ENCODE data around the gene KLK14. TPM values are rescaled to one million over a fixed set of nuclear protein-coding genes. Genes with fewer than 3 reads are reported as not detected.

The KLK14 gene, protein sequence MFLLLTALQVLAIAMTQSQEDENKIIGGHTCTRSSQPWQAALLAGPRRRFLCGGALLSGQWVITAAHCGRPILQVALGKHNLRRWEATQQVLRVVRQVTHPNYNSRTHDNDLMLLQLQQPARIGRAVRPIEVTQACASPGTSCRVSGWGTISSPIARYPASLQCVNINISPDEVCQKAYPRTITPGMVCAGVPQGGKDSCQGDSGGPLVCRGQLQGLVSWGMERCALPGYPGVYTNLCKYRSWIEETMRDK
- total RNA-seq: not detected
- long read RNA-seq: 0 reads

DNA sequence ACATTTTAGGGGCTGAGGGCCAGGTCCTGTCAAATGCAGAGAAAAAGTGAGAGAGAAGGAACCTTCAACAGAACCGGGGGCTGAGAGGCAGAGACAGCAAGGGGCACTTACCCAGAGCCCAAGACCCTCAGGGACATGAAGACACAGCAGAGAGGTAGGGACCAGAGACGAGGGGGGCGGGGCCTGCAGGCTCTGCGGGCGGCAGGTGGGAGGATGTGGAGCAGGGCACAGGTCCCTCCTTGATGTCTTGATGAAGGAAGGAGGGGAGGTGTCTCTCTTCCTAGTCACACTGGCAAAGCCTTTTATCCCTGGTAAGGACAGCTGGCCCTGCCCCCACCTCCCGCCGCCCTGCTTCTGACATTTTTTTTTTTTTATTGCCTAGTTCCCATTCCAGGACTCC, at the start of gene KLK14:
TSS of gene KLK14 (minus strand) at position 277 of the 400 bp plus-strand sequence. CDS start at position 4, 273 bp downstream.
- DNase-seq (ENCODE audit: low spot score): peak; percentile 62

DNA sequence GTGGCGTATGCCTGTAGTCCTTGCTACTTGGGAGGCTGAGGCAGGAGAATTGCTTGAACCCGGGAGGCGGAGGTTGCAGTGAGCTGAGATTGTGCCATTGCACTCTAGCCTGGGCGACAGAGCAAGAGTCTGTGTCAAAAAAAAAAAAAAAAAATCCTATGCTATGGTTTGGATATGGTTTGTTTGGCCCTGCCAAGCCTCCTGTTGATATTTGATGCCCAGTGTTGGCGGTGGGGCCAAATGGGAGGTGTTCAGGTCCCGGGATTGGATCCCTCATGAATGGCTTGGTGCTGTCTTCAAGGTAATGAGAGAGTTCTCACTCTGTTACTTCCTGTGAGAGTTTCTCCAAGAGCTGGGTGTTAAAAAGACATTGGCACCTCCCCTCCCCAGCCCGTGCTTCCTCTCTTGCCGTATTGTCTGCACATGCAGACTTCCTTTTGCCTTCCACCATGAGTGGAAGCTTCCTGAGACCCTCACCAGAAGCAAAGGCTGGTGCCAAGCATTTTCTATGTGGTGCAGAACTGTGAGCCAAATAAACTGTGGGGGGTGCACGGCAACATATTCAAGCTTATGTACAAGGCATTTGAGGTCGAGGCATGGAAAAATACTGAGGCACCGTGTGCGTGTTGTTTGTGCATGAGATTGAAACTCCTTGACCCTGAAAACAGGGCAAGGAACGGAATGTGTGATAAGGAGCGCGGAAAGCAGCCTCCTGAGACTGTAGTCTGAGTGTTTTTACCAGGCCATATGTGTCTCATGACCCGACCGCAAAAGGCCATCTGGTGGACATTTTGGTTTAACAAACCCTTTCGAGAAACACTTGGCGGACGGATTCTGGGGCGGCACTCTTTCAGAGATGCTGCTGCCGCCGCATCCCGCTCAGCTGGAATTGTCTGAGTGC, 49.3 kb upstream of the KLK14 start:
- DNase-seq (ENCODE audit: low spot score): peak; percentile 53

DNA sequence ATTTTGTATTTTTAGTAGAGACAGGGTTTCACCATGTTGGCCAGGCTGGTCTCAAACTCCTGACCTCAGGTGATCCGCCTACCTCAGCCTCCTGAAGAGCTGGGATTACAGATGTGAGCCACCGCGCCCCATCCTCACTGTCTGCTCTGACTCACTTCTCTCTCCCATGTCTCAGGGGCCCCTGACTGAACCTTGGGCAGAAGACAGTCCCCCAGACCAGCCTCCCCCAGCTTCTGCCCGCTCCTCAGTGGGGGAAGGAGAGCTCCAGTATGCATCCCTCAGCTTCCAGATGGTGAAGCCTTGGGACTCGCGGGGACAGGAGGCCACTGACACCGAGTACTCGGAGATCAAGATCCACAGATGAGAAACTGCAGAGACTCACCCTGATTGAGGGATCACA, 47.0 kb upstream of the KLK14 start:
- no peak for DNase-seq (ENCODE audit: low spot score)

DNA sequence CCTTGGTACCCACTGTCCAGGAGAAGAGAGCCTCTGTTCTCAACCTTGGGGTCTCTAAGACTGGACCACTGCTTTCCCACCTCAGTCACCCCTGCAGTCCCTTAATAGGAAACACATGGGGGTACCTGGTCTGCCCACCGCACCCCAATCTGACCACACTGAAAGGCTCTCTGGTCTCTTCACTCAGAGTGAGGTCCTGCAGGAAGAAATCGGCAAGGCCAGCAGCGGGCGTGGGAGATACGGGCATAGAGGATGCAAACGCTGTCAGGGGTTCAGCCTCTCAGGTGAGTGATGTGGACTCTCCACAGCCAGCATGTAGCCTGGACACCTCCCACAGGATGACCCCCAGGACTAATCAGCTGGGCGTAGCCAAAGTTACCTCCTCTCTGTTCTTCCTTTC, 45.5 kb upstream of the KLK14 start:
- no peak for DNase-seq (ENCODE audit: low spot score)

DNA sequence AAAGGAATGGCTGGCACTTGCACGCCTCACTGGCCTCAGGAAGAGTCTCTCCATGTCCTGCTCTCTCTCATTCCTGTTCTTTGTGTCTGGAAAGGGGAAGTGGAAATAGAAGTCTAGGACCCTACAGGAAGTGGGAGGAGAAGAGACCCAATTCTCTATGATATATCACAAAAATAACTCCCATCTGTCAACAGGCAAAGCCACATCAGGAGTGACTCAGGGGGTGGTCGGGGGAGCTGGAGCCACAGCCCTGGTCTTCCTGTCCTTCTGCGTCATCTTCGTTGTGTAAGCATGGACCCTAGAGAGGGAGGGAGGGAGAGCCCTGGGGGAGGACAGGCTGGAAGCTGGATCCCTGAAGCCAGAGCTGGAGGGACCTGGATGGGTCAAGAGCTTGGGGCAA, 45.1 kb upstream of the KLK14 start:
- no peak for DNase-seq (ENCODE audit: low spot score)

DNA sequence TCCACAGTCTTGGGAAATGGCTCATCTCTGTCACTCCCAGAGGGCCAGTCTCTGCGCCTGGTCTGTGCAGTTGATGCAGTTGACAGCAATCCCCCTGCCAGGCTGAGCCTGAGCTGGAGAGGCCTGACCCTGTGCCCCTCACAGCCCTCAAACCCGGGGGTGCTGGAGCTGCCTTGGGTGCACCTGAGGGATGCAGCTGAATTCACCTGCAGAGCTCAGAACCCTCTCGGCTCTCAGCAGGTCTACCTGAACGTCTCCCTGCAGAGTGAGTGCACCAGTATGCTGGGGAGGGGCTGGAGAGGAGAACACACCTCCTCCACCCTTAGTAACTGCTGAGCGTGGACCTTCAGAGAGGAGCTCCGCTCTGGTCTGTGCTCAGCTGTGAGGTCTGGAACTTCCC, 44.3 kb upstream of the KLK14 start:
- DNase-seq (ENCODE audit: low spot score): peak; percentile 89

DNA sequence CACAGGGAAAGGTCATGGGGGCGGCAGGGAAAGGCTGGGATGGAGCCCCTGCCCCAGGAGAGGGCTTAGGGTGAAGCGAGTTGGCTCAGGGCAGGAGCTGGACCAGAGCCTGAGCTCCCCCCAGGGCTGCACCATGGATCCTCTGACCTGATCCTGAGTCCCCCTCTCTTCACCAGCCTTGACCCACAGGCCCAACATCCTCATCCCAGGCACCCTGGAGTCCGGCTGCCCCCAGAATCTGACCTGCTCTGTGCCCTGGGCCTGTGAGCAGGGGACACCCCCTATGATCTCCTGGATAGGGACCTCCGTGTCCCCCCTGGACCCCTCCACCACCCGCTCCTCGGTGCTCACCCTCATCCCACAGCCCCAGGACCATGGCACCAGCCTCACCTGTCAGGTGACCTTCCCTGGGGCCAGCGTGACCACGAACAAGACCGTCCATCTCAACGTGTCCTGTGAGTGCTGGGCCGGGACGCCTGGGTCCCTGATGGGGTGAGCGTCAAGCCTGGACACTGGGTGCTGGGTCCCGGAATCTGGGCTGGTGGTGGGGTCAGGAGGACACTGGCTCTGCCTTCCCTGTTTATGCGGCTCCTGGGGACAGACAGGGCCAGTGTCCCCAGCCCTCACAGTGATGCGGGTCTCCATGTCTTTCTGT, 42.9 kb upstream of the KLK14 start:
- DNase-seq (ENCODE audit: low spot score): peak; percentile 39

DNA sequence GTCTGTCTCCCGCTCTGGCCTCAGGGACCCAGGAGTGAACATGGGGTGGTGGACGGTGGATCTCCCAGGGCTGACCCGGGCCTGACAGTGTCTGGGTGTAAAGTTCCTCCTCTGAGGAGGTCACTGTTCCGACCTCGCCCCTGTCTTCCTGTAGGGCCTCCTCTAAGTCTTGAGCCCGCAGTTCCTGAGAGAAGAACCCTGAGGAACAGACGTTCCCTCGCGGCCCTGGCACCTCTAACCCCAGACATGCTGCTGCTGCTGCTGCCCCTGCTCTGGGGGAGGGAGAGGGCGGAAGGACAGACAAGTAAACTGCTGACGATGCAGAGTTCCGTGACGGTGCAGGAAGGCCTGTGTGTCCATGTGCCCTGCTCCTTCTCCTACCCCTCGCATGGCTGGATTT, 42.0 kb upstream of the KLK14 start, which contains the start of gene SIGLEC9:
TSS of gene SIGLEC9 (plus strand) at position 178 of the 400 bp plus-strand sequence. CDS start at position 247, 69 bp downstream.
- no peak for DNase-seq (ENCODE audit: low spot score)

DNA sequence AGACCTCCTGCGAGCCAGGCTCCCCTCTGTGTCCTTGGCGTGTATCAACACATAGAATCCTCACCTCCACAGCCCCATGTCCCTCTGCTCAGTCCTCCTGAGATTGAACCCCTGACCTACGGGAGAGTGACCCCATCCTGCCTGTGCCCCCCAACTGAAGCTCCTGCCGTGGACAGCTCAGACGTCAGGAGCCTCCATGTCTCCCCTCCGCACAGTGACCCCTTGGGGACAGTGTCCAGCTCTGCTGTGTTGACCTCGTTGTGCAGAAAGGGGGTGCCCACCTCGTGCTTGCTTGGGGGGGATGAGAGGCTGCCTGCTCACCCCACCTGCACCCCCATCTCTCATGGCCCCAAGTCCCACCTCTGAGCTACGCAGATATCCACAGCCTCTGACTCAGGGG, 41.5 kb upstream of the KLK14 start:
- no peak for DNase-seq (ENCODE audit: low spot score)

DNA sequence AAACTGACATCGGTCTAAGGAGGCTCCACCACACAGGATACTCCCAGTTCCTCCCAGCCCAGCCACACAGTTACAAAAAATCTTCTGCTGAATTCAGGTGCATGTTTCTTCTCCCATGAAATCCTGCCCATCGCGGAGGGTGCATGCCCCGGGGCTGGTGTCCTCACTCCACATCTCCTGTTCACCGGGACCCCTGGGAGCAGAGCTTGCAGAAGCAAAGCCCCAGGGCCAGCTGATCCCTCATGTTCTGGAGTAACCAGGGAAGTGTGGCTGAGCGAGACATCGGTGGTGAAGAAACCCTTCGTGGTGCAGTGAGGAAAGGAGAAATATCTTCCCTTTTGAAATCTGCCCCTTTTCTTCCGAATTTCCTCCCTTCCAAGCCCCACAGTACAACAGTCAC, 41.1 kb upstream of the KLK14 start:
- DNase-seq (ENCODE audit: low spot score): no peak

DNA sequence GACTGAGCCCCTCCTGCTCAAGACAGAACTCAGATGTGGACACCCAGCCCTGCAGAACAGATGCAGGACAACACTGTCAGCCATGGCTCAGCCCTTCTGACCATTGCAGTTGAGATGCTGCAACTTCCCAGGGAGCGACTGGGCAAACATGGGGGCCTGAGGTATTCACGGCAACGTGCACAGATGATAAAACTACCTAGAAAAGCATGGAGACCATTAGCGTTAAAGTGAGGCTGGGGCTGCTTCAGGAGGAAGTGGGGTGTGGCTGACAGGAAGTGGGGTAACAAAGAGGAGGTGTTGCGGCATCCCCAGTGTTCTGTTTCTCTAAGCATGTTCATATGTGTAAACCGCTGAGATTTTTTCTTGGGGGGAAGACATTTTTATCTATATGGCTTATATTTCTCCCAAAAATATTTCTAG, 40.7 kb upstream of the KLK14 start:
- no peak for DNase-seq (ENCODE audit: low spot score)

DNA sequence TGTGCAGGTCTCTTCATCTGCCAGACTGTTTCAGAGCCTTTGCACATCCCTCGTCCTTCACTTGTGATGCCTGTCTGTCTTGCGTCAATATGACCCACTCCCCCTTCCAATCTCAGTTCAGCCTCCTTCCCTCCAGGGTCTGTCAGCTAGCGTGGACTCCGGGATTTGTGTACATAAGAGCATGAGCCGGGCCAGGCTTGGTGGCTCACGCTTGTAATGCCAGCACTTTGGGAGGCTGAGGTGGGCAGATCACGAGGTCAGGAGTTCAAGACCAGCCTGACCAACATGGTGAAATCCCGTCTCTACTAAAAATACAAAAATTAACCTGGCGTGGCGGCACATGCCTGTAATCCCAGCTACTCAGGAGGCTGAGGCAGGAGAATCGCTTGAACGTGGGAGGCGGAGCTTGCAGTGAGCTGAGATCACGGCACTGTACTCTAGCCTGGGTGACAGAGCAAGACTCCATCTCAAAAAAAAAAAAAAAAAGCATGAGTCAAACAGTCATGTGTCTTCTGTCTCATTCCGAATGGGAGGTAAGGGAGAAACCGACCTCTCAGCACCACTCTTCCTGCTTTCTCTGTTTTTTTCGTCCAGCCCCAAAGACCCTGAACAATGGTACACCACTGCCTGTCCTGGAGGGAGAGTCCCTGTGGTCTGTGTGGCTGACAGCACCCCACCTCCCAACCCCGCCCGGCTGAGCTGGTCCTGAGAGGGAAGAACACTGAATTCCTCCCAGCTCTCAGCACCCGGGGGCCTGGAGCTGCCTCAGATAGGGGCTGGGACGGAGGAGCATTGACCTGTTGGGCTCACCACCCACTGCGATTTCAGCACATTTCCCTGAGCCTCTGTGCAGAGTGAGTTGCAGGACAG, 39.7 kb upstream of the KLK14 start:
- DNase-seq (ENCODE audit: low spot score): no peak

DNA sequence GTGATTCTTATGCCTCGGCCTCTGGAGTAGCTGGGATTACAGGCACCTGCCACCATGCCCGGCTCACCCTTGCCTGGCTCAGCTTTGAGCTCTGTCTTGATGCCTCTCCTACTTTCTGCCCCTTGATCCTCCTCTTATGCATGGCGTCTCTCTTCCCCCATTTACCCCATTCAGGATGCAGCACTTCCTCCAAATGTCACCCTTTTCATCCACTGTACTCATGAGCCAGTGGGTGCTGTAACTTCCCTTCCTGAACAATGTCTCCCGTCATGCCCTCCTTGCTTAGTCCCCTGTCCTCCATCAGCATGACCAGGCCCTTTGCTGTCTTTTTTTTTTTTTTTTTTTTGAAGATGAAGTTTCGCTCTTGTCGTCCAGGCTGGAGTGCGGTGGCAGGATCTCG, 38.6 kb upstream of the KLK14 start:
- no peak for DNase-seq (ENCODE audit: low spot score)

DNA sequence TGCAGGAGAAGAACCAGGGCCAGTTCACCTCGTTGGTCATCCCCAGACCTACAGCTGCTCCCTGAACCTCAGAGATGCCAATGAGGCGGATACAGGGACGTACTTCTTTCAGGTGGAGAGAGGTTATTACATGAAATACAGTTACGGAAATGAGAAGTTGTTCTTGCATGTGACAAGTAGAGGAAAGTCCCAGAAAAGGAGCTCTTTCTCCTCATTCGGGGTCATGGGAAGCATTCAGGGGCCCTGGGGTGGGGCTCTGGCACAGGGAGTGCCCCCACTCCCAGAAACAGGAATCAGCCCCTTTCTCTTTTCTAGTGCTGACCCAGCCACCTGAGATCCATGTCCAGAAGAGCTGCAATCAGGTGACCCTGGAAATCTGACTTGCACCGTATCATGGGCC, 37.5 kb upstream of the KLK14 start:
- DNase-seq (ENCODE audit: low spot score): no peak

DNA sequence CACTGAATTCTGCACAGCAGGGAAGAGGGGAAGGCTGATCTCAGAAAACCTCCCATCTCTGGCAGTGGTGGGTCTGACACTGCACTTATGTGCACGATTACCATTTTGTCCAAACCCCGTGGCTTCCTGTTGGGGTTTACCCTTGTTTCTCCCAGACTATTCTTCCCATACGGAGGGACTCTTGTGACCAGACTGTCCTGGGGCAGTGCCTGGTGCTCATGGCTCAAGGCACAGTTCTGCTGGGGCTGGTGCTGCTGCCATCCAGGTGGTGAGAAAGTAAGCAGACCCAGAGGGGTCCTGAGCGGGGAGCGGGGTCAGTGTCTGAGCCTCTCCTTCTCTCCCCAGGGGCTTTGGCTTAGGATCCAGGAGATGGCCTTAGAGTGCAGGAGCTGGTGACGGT, 36.9 kb upstream of the KLK14 start:
- no peak for DNase-seq (ENCODE audit: low spot score)

DNA sequence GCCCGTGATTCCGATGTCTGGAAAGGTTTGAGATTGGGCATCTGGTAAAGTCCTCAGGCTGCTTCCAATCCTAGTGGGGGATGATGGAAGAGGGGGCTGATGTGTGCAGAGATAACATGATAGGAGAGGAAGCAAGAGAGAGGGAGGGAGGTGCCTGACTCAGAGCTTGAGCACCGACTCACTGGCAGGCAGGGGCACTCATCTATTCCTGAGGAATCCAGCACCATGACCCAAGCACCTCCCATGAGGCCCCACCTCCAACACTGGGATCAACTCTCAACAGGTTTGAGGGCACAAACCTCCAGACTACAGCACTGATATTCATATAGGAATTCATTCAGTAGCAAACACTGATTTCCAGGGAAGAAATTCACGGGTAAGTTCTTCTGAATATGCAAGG, 36.4 kb upstream of the KLK14 start:
- DNase-seq (ENCODE audit: low spot score): no peak

DNA sequence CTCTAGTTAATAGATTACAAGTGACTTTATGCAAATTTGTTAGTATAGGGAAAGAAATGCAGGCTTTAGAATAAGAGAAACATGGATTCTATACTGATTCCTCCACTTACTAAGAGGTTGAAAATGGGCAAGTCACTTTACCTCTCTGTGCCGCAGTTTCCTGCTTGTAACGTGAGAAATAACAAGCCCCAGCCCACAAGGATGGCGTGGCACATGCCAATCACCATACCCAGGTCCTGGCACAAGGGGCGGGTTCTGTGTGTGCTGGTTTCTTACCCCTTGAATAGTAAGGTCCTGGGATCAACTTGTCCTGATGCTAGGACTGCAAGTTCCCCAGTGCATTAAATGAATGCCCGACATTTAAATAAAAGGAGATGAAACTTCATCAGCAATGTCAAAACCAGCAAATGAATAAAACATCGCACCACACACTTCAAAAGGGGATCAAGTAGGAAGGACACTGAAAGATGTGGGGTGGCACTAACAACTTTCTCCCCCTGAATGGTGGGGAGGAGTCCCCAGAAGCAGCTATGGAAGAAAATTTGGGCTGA, 34.1 kb upstream of the KLK14 start:
- DNase-seq (ENCODE audit: low spot score): no peak

DNA sequence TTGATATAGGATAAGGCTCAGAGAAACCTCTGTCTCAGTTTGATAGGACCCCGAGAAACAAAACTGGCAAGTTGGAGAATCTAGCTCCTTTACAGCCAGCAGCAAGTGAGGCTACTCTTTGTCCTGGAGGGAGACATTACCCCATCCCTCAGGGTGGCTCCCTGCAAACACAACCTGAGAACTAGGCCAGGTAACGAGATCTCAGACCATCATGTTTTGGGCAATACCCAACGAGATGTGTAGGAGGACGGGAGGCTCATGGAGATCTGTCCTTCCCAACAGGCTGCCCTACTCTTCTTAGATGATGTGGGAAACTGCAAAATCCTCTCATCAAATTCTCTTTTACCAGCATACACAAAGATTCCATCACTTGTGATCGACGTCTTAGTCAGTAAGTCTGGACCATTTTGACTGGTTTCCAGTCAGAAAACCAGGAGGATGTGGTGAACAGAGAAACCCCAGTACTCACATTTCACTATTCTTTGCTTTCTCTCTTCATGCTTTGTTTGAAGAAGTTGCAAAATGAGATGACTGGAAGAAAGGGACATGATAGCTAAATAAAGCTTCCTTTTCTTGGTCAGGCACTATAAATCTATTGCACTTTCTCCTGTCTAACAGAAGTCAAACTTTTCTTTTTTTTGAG, 31.5 kb upstream of the KLK14 start:
- DNase-seq (ENCODE audit: low spot score): no peak

DNA sequence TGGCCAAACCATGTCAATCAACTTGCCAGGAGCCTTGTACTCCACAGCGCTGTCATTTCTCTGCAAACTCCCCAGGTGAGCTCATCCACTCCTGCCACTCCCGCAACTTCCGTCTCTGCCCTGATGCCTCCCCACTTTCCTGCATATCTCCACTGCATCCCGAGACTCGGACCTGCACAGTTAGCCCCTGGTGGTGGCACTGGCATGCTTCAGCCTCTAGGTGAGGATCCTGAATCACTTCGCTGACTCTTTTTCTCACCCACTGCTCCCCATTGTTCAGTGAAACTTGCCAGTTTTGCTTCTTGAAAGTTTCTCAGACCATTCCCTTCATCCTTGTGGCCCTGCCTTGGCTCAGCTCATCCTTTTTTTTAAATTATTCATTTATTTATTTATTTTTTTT, 28.9 kb upstream of the KLK14 start:
- no peak for DNase-seq (ENCODE audit: low spot score)

DNA sequence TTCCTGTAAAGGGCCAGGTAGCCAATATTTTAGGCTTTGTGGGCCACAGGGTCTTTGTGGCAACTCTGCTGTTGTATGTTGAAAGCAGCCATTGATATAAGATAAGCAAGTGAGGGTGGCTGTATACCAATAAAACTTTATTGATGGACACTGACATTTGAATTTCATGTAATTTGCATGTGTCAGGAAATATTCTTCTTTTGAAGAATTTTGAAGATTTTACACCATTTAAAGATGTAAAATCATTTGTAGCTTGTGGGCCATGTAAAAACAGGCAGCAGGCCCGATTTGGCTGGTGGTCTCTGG, 27.9 kb upstream of the KLK14 start:
- DNase-seq (ENCODE audit: low spot score): no peak

DNA sequence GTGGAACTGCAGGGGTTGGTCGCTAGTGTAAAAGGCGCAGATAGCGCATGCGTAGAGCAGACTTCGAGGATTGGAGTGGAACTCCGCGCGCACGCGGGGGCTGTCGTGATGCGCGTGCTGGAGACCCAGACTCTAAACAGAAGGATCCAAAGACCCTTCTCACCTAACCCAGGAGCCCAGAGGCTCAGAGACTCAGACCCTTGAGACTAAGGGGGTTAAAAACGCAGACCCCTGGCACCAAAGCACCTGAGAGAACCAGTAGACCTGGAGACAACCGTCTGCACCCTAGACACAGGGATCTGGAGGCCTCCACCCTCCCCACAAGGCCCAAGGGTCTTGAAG, 26.1 kb upstream of the KLK14 start:
- no peak for DNase-seq (ENCODE audit: low spot score)

Measured in mesenteric fat pad (tissue), 1 donor.